ENCODE measurements around the gene PCBP3. TPM values are rescaled to one million over a fixed set of nuclear protein-coding genes. Genes with fewer than 3 reads are reported as not detected.

PCBP3 gene
- total and polyA plus RNA-seq, 10 of the 15 experiments (the other 5 are each of a cell fraction or from before 2014, with no cell fraction given) = 0.09 to 1.3 (median 0.46) TPM; not detected in 3

- TF ChIP-seq ZBTB33 (IDR thresholded peaks at IDR 0.05) = no peak
Measured at GRCh38 chr21:45989355-45990048, 346.0 kb downstream of the PCBP3 start (continued).

GRCh38 chr21:45990049-45990711 lies 346.7 kb downstream of the PCBP3 start:
- POLR2A ChIA-PET = no interaction called here
- H2AFZ ChIP-seq (ENCODE audit: control insufficient read depth, low read depth, low read length) = no peak overlapping the region
- FAIRE-seq = no peak
- no peaks in the 10 kb centered on the region for H3K4me1 ChIP-seq (ENCODE audit: control insufficient read depth, insufficient read depth, low read length)
- SMC1A ChIA-PET (ENCODE audit: uncharacterized antibody, unreplicated experiment) = no interaction called here
- no peak overlapping the region for H3K27ac ChIP-seq (ENCODE audit: control insufficient read depth, insufficient read depth)
- H3K4me2 ChIP-seq (ENCODE audit: control insufficient read depth, insufficient read depth) = no peak overlapping the region
- no peaks in the 10 kb centered on the region for H3K27me3 ChIP-seq (replicated peaks in 1 of 2; ENCODE audit: control insufficient read depth in 2 of 2, insufficient read depth in 2 of 2, low read length in 1 of 2)
- RAD21 ChIA-PET (ENCODE audit: unreplicated experiment) = no interaction called here
- intact Hi-C loops (cut with micrococcal nuclease; ENCODE audit: unreplicated experiment) = no loop called here
- DNase-seq (ENCODE audit: low read depth, low spot score) = no peak
- WGBS (ENCODE audit: insufficient coverage, insufficient replicate concordance, low lambda C conversion rate, missing lambda C conversion rate) = 59% methylated on average over 15 of the region's 30 CpGs
- no peaks in the 10 kb centered on the region for H3K9me3 ChIP-seq (replicated peaks; ENCODE audit: control insufficient read depth, insufficient read depth, low read length)
- ATAC-seq = no peak
- in situ Hi-C loops (cut with MboI) = no loop called here
- H3K36me3 ChIP-seq (ENCODE audit: control insufficient read depth in 2 of 2, insufficient read depth in 2 of 2, low read length in 1 of 2) = no peaks in the 10 kb centered on the region
- H3K4me3 ChIP-seq = no peak overlapping the region
- CTCF ChIA-PET = no interaction called here
- BruUV-seq (replicated peaks) = no TSS peak
- no peaks in the 10 kb centered on the region for H4K20me1 ChIP-seq (ENCODE audit: control insufficient read depth, insufficient read depth)
- TF ChIP-seq IKZF2 (IDR thresholded peaks at IDR 0.05) (no peak), RAD51 (IDR thresholded peaks at IDR 0.05) (no peak), ASH2L (IDR thresholded peaks at IDR 0.05; ENCODE audit: borderline replicate concordance, low read depth) (no peak), PBX3 (IDR thresholded peaks at IDR 0.05; ENCODE audit: insufficient replicate concordance, low read depth, low read length) (no peak), HDGF (IDR thresholded peaks at IDR 0.05) (no peak), FOXM1 (IDR thresholded peaks at IDR 0.05; ENCODE audit: low read depth, low read length) (no peak), POLR2AphosphoS5 (IDR thresholded peaks at IDR 0.05; ENCODE audit: low read length) (no peak), KLF5 (IDR thresholded peaks at IDR 0.05; ENCODE audit: partially characterized antibody) (no peak), SIN3A (IDR thresholded peaks at IDR 0.05; ENCODE audit: low read depth, low read length) (no peak)
- no peaks in the 10 kb centered on the region for H3K79me2 ChIP-seq (ENCODE audit: control insufficient read depth, insufficient read depth, low read length)
- H3K9ac ChIP-seq (ENCODE audit: control insufficient read depth, insufficient read depth, low read length) = no peak overlapping the region

Measured in GM12878 (cell line).